Activated naive CD4-positive, alpha-beta T cell treated with anti-CD3 and anti-CD28 coated beads for 36 hours (primary cell): Measurements from ENCODE around the gene TEKT3. TPM values are rescaled to one million over a fixed set of nuclear protein-coding genes. Genes with fewer than 3 reads are reported as not detected.

Experiments
- CTCF ChIA-PET: fragments of 350-600 bp; sonication (Branson Sonifier 250); formaldehyde crosslinking; loops from one replicate; lab custom pipeline; 2021; ENCODE audit warnings: antibody characterized with exemption; lab: Charles Lee
- DNase-seq: peaks from one replicate; pipeline ENCODE4 v3.0.0-alpha.2; 2020
- H3K27ac Mint-ChIP-seq: one replicate; pipeline ENCODE4 v1.8.0; 2021; ENCODE audit warnings: mild to moderate bottlenecking, mixed read lengths
- H3K27me3 Mint-ChIP-seq: one replicate; pipeline ENCODE4 v1.8.0; 2021; ENCODE audit warnings: low read depth, mixed read lengths
- H3K36me3 Mint-ChIP-seq: one replicate; pipeline ENCODE4 v1.8.0; 2021; ENCODE audit warnings: low read depth, mixed read lengths
- H3K4me1 Mint-ChIP-seq: one replicate; pipeline ENCODE4 v1.8.0; 2021; ENCODE audit warnings: low read depth, mixed read lengths
- H3K4me3 Mint-ChIP-seq: one replicate; pipeline ENCODE4 v1.8.0; 2021; ENCODE audit warnings: mild to moderate bottlenecking, moderate library complexity, mixed read lengths
- H3K9me3 Mint-ChIP-seq: one replicate; pipeline ENCODE4 v1.8.0; 2021; ENCODE audit warnings: mixed read lengths
- intact Hi-C: fragments of 100-400 bp; cut with micrococcal nuclease; formaldehyde crosslinking; loops from one replicate; pipeline ENCODE4 v1.15.1; 2023
- total RNA-seq, 2 experiments: library from RNA; stranded (reverse); gene quantifications; one replicate each; pipeline ENCODE4 v1.2.3, GENCODE V29; 2021

TEKT3 gene
- total RNA-seq, 2 experiments from 2014 or later: not detected

GRCh38 chr17:15287538-15288267, 53.7 kb downstream of the TEKT3 start:
- Mint-ChIP-seq H3K27ac (no peak overlapping the region), H3K4me3 (no peak overlapping the region), H3K36me3 (no peaks in the 10 kb centered on the region), H3K4me1 (no peaks in the 10 kb centered on the region), H3K9me3 (no peaks in the 10 kb centered on the region), H3K27me3 (peaks cover 38% of the 10 kb centered on the region)
- CTCF ChIA-PET: no interaction called here
- intact Hi-C loops: no loop called here
- DNase-seq: no peak

DNA sequence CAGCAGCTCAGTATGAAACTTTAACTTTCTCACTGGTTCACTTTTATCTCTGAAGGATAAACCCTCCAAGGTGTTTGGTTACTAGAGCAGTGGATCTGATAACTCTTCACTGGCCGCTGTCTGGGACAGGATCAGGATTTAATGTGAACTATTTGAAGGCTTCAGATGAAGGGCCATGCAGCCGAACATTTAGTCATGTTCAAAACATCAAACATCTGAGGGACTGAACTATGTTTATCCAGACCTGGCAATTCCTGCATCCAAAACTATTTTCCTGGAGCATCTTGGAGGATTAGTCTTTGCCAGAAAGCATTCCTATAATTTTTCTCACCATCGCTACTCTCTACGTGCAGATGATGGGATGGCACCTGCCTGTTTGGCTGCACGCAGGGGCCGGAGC, 55.9 kb downstream of the TEKT3 start:
- no peak overlapping the region for H3K27ac Mint-ChIP-seq
- H3K4me1 Mint-ChIP-seq: no peaks in the 10 kb centered on the region
- H3K36me3 Mint-ChIP-seq: no peaks in the 10 kb centered on the region
- peaks cover 48% of the 10 kb centered on the region for H3K27me3 Mint-ChIP-seq
- CTCF ChIA-PET: no interaction called here
- no peak for DNase-seq
- intact Hi-C loops: no loop called here
- no peaks in the 10 kb centered on the region for H3K9me3 Mint-ChIP-seq
- H3K4me3 Mint-ChIP-seq: no peak overlapping the region

- H3K27ac Mint-ChIP-seq: no peak overlapping the region
- H3K9me3 Mint-ChIP-seq: no peaks in the 10 kb centered on the region
- H3K4me1 Mint-ChIP-seq: no peaks in the 10 kb centered on the region
- H3K4me3 Mint-ChIP-seq: no peak overlapping the region
- H3K27me3 Mint-ChIP-seq: peaks cover 47% of the 10 kb centered on the region
- intact Hi-C loops: no loop called here
- CTCF ChIA-PET: no interaction called here
- peaks cover under 1% of the 10 kb centered on the region for H3K36me3 Mint-ChIP-seq
- no peak for DNase-seq
Measured at GRCh38 chr17:15284537-15284936, 56.9 kb downstream of the TEKT3 start.

GRCh38 chr17:15284107-15284506, 57.3 kb downstream of the TEKT3 start:
- no peak for DNase-seq
- Mint-ChIP-seq H3K4me3 (no peak overlapping the region), H3K36me3 (peaks cover 1% of the 10 kb centered on the region), H3K27ac (no peak overlapping the region), H3K9me3 (no peaks in the 10 kb centered on the region), H3K4me1 (no peaks in the 10 kb centered on the region), H3K27me3 (peaks cover 48% of the 10 kb centered on the region)
- intact Hi-C loops: no loop called here
- CTCF ChIA-PET: no interaction called here

- DNase-seq: no peak
- peaks cover 42% of the 10 kb centered on the region for H3K27me3 Mint-ChIP-seq
- peaks cover 1% of the 10 kb centered on the region for H3K36me3 Mint-ChIP-seq
- H3K4me1 Mint-ChIP-seq: no peaks in the 10 kb centered on the region
- no peak overlapping the region for H3K27ac Mint-ChIP-seq
- H3K4me3 Mint-ChIP-seq: no peak overlapping the region
- CTCF ChIA-PET: no interaction called here
- no peaks in the 10 kb centered on the region for H3K9me3 Mint-ChIP-seq
- intact Hi-C loops: no loop called here
Measured at GRCh38 chr17:15281909-15282308, 59.5 kb downstream of the TEKT3 start.

GRCh38 chr17:15278924-15279477, 62.4 kb downstream of the TEKT3 start:
- Mint-ChIP-seq H3K9me3 (peaks cover 2% of the 10 kb centered on the region), H3K27ac (no peak overlapping the region), H3K36me3 (peaks cover 1% of the 10 kb centered on the region), H3K27me3 (peaks cover 38% of the 10 kb centered on the region), H3K4me3 (no peak overlapping the region), H3K4me1 (no peaks in the 10 kb centered on the region)
- intact Hi-C loops: no loop called here
- CTCF ChIA-PET: interaction anchor here (1.9 kb wide), 1 partner anchor 21 kb away, joined by 6 read pairs; no protein-coding TSS in a partner anchor
- DNase-seq: no peak

DNA sequence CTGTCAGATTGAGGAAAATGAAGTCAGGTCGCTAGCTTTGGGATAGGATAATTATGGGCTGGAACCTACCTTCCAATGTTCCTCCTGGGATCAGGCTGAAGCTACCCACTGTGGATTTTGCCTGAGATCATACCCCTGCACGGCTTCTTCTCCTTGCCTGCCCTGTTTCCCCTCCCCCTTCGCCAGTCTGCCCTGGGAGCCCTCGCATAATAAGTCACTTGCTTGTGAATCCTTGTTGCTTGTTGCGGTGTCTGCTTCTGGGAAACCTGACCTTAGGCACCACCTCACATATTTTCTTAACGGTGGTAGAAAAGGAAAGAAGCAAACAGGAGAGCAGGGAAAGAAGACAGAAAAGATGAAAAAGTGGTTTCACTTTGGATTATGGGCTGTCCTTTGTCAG, 63.0 kb downstream of the TEKT3 start:
- H3K27ac Mint-ChIP-seq: no peak overlapping the region
- H3K4me1 Mint-ChIP-seq: no peaks in the 10 kb centered on the region
- peaks cover 3% of the 10 kb centered on the region for H3K9me3 Mint-ChIP-seq
- no peak overlapping the region for H3K4me3 Mint-ChIP-seq
- CTCF ChIA-PET: interaction anchor here (1.9 kb wide), 1 partner anchor 20 kb away, joined by 6 read pairs; no protein-coding TSS in a partner anchor
- H3K27me3 Mint-ChIP-seq: peaks cover 32% of the 10 kb centered on the region
- H3K36me3 Mint-ChIP-seq: peaks cover 1% of the 10 kb centered on the region
- intact Hi-C loops: no loop called here
- DNase-seq: no peak

DNA sequence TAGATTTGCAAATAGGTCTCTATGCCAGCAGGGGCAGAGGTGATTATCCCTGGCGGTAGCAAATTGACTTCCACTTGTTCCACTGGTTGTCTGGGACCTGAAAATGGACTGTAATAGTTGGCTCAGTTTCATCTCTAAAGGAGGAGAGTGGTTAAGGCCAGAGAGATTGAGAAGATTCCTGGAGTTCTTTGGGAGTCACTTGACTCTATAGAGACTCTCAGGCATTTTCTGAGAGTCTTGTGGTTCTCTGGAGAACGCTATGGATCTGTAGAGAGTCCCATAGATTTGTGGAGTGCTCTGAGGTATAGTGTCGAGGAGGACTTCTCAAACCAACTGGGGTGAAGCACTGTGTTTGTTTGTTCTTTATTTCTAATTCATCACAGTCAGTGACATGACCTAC, 67.4 kb downstream of the TEKT3 start:
- CTCF ChIA-PET: no interaction called here
- Mint-ChIP-seq H3K27me3 (peaks cover 8% of the 10 kb centered on the region), H3K27ac (no peak overlapping the region)

GRCh38 chr17:15273141-15273793, 68.1 kb downstream of the TEKT3 start:
- Mint-ChIP-seq H3K27ac (no peak overlapping the region), H3K4me3 (no peak overlapping the region), H3K36me3 (no peaks in the 10 kb centered on the region), H3K27me3 (peaks cover 3% of the 10 kb centered on the region), H3K4me1 (no peaks in the 10 kb centered on the region), H3K9me3 (peaks cover 3% of the 10 kb centered on the region)
- no peak for DNase-seq
- CTCF ChIA-PET: interaction anchor here (1.1 kb wide), 1 partner anchor 15 kb away, joined by 4 read pairs; no protein-coding TSS in a partner anchor
- intact Hi-C loops: no loop called here

More for the DNA sequence above, 67.4 kb downstream of the TEKT3 start:
- DNase-seq: no peak
- Mint-ChIP-seq H3K36me3 (no peaks in the 10 kb centered on the region), H3K4me1 (no peaks in the 10 kb centered on the region), H3K4me3 (no peak overlapping the region), H3K9me3 (peaks cover 3% of the 10 kb centered on the region)
- intact Hi-C loops: no loop called here

DNA sequence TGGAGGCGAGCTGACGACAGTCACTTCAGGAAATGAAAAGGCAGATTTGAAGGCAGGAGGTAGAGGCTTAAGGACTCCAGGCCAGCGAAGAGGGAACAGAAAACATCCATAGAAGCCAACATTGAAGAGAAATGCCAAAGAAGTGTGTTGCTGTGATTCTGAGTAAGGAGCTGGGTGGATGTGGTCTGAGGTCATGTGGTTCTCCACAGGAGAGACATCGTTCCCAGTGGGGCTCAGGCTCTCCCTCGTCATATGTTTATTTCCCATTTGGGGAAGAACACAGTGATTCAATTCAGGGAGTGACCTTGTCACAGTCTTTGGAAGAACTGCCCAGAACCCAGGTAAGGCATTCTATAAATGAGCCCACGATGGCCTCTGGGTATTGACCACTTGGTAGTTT, 69.7 kb downstream of the TEKT3 start:
- intact Hi-C loops: no loop called here
- H3K4me3 Mint-ChIP-seq: no peak overlapping the region
- no peaks in the 10 kb centered on the region for H3K4me1 Mint-ChIP-seq
- CTCF ChIA-PET: no interaction called here
- DNase-seq: no peak
- no peak overlapping the region for H3K27ac Mint-ChIP-seq
- H3K27me3 Mint-ChIP-seq: peaks cover 10% of the 10 kb centered on the region
- H3K9me3 Mint-ChIP-seq: peaks cover 3% of the 10 kb centered on the region
- H3K36me3 Mint-ChIP-seq: no peaks in the 10 kb centered on the region

DNA sequence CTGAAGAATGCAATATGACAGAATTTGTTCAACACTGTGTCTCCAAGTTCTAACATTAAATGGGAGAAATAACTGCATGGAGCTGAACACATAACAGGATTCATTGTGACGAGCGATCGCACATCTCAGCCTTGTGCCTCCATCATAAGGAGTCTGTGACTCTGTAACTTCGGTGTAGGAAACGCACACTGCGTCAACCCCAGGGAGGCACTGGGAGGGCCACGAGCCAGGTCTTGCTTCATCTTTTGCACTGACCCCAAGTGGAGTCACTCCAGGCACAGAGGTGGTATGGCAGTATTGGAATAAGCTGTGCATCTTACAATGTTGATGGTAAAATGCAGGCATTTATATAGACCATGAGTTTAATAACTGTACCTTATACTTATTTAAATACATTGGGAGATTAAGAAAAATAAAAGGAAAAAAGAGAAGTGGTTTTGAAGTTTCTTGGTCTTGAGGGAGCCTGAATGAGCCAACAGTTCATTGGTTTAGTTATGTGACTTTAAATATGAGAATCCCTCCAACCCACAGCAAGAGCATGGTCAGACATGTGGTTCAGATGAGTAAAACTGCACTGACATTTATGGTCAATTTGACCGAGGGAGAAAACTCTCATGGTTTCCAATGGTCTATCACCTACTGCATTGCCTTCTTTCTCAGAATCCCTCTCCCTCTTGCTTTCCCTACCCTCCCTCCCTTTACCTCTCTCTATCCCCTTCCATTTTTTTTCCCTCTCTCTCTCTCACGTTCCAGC, 70.6 kb downstream of the TEKT3 start:
- CTCF ChIA-PET: no interaction called here
- Mint-ChIP-seq H3K36me3 (no peaks in the 10 kb centered on the region), H3K9me3 (peaks cover 3% of the 10 kb centered on the region), H3K27ac (no peak overlapping the region), H3K4me1 (no peaks in the 10 kb centered on the region), H3K27me3 (peaks cover 9% of the 10 kb centered on the region), H3K4me3 (no peak overlapping the region)
- intact Hi-C loops: no loop called here
- no peak for DNase-seq

DNA sequence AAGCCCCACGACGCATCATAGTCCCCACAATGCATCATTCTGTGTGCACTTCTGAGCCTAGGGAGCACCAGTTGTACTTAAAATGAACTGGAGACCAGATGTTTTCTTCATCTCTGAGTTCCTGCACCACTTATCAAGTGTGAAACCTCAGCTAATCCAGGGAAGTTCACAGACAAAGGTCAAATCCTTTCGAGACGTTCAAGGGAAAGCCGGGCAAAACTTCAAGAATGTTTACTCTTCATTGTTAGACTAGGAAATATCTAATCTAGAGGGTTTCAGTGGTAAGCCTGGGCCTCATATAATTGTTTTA, 71.7 kb downstream of the TEKT3 start:
- CTCF ChIA-PET: no interaction called here
- peaks cover 3% of the 10 kb centered on the region for H3K9me3 Mint-ChIP-seq

More for the DNA sequence above, 71.7 kb downstream of the TEKT3 start:
- intact Hi-C loops: no loop called here
- Mint-ChIP-seq H3K4me3 (no peak overlapping the region), H3K4me1 (no peaks in the 10 kb centered on the region), H3K27ac (no peak overlapping the region), H3K27me3 (peaks cover 17% of the 10 kb centered on the region), H3K36me3 (no peaks in the 10 kb centered on the region)
- no peak for DNase-seq
